GM13976 (cell line): ENCODE data around the gene EHD1.

Experiments used
- DNase-seq: peaks from one replicate; pipeline ENCODE4 v3.0.0; 2012; ENCODE audit warnings: low spot score
- in situ Hi-C: fragments of 300-500 bp; cut with MboI; formaldehyde crosslinking; loops from one replicate; pipeline ENCODE4 v1.12.0; 2022; ENCODE audit warnings: low sequenced_read_pairs, mixed read lengths, inconsistent platforms; ENCODE audit not compliant: unreplicated experiment
- TF ChIP-seq, protein P1 (sequence below): IDR thresholded peaks from 2 replicates; pipeline ENCODE4 v1.5.1; 2012; ENCODE audit warnings: borderline replicate concordance, mild to moderate bottlenecking; ENCODE audit not compliant: insufficient read depth; ENCODE audit errors: extremely low read depth, missing control alignments, control extremely low read depth

EHD1 gene

GRCh38 chr11:64854534-64855502 lies 23.6 kb downstream of the EHD1 start:
- no peak for DNase-seq
- TF ChIP-seq, protein P1, sequence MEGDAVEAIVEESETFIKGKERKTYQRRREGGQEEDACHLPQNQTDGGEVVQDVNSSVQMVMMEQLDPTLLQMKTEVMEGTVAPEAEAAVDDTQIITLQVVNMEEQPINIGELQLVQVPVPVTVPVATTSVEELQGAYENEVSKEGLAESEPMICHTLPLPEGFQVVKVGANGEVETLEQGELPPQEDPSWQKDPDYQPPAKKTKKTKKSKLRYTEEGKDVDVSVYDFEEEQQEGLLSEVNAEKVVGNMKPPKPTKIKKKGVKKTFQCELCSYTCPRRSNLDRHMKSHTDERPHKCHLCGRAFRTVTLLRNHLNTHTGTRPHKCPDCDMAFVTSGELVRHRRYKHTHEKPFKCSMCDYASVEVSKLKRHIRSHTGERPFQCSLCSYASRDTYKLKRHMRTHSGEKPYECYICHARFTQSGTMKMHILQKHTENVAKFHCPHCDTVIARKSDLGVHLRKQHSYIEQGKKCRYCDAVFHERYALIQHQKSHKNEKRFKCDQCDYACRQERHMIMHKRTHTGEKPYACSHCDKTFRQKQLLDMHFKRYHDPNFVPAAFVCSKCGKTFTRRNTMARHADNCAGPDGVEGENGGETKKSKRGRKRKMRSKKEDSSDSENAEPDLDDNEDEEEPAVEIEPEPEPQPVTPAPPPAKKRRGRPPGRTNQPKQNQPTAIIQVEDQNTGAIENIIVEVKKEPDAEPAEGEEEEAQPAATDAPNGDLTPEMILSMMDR, result no peak
- in situ Hi-C loops, result no loop called here

- in situ Hi-C loops, result no loop called here
- TF ChIP-seq, protein P1, result no peak
- DNase-seq, result no peak
Observed at GRCh38 chr11:64854157-64854533, 24.3 kb downstream of the EHD1 start.

- in situ Hi-C loops, result no loop called here
- TF ChIP-seq, protein P1, result no peak
- DNase-seq, result no peak
Observed at GRCh38 chr11:64853709-64854108, 24.7 kb downstream of the EHD1 start.

DNA sequence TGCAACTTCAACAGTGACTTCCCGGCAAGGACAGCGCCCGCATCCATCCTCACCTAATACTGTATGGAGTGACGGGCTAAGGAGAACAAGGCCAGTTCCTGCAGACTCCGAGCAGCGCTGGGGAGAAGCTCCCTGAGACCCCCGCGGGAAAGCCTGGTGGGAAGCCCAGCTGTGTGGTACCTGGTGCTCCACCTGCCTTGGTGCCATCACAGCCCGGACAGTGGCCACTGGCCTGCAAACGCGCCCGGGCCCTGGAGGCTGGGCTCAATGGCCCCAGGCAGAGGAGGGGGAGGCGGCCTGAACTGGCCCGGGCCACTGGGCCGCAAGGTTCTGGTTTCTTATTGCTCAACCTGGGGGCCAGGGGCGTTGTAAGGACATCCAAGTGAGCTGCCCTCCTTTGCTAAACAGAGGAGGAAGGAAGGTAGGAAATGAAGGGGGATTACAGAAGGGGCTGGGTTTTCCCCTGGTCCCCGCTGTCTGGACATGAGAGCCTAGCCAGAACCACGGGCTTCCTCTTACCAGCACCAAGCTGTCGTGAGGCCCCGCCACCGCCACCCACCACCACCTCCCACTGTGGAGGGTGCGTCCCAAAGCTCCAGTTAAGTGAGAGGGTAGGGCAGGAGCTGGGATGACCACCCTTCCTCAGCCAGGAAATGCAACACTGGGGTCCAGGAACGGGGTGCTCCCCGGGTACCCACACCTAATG lies 25.5 kb downstream of the EHD1 start:
- TF ChIP-seq, protein P1, result no peak
- peak; percentile 65 for DNase-seq
- in situ Hi-C loops, result no loop called here

DNA sequence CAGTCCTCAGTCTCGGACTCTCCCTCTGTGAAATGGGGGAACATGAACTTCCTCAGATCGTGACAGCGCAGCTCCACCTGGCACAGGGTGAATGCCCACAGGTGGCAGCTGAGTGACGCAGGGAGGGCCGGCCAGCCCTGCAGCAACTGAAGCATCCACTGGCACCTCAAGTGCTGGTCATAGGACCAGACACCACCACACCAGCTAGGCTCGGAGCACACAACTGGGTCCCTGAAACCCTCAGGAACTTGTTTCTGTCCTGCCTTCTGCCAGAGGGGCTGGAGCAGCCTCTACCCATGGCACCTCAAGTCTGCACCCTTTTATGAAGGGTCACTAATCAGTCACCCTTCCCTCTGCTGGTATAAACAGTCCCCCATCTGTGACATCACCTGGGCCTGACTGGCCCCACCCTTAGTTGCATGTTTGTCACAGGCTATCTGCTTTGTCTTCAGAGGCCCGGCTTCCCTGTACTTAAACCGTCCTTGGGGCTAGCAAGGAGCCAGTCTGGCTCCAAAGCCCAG lies 26.5 kb downstream of the EHD1 start:
- in situ Hi-C loops, result no loop called here

More for the DNA sequence above, 26.5 kb downstream of the EHD1 start:
- DNase-seq, result peak; percentile 72
- TF ChIP-seq, protein P1, result no peak
